HG03039 (cell line): ENCODE data around the gene KRT34.
"Not testable (repeated sequence)": the region's sequence is repeated elsewhere in the genome, so short reads cannot be mapped to it uniquely, and the experiment has no call there.

Experiments
- ATAC-seq: cut with Tn5 transposase; IDR thresholded peaks from one replicate; pipeline ENCODE4 v1.9.1; 2021; ENCODE audit warnings: mild to moderate bottlenecking, moderate library complexity; ENCODE audit not compliant: unreplicated experiment

The KRT34 gene

DNA sequence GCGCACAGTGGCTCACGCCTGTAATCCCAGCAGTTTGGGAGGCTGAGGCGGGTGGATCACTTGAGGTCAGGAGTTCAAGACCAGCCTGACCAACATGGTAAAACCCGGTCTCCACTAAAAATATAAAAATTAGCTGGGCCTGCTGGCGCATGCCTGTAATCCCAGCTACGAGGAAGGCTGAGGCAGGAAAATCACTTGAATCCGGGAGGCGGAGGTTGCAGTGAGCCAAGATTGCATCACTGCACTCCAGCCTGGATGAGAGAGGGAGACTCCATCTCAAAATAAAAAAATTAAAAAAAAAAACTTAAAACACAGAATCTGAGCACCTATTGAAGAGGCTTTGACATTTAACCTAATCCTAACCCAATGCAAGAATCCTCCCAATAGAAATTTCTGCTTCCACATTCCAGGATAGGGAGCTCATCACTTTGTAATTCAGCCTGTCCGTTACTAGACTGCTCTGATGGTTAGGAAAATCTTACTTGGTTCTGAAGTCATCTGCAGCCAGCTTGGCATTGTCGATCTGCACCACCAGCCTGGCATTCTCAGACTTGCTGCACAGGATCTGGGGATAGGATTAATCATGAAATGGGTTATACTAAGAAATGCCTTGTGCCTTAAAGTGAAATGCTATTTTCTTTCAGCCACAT lies 14.6 kb downstream of the KRT34 start:
- no peak for ATAC-seq

GRCh38 chr17:41366070-41366469 lies 16.0 kb downstream of the KRT34 start:
- no peak for ATAC-seq

GRCh38 chr17:41363881-41364280 lies 18.2 kb downstream of the KRT34 start:
- ATAC-seq, result no peak

GRCh38 chr17:41360296-41360995 lies 21.7 kb downstream of the KRT34 start:
- ATAC-seq, result no peak

DNA sequence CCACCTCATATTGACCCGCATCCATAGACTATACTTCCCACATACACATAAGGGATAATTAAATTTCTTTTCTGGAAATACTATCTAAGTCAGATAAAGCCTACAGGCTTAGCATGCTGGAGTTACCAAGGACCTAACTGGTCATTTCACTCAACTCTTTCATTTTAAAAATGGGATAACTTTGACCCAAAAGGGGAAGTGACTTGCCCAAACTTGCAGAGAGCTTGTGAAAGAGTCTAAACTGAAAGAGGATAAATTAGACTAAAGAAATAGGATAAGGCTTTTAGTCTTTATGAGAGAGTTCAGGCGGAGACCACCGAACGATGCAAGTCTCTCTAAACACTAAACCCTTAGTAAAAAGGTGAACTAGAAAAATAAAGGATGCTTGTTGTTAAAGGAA lies 27.6 kb downstream of the KRT34 start:
- no peak for ATAC-seq

DNA sequence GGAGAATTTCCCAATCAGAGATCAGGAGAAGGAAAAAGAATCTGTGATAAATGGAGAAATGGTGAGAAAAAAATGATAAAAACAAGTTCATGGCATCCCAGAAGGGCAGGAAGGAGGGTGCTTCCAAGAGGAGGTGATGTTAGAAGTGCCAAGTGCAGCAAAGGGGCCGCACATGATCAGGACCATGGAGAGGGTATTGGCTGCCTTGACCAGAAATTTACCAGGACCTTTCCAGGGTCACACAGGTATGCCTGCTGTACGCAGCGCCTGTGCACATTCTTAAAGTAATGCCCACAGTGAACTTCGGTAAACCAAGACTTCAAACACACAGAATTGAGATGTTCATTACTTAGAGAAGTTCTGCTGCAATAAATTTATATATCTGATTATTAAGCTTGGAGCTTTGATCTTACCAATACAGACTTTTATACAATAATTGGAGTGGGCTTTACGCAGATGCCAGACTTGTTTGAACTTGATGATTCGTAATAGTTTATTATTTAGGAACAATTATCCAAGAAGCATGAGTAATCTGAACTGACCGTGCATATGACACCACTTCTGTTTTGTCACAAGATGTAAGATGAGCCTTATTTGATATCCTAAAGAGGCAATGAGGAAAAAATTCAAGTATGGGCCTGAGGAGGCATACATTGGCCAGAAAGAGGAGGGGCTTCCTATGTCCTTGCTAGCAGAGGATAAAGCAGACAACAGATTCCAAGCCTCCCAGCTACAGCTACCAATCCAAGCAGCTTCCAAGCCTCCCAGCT lies 29.3 kb downstream of the KRT34 start:
- ATAC-seq, result no peak

GRCh38 chr17:41351177-41351576 lies 30.9 kb downstream of the KRT34 start:
- ATAC-seq, result no peak

- not testable (repeated sequence) for ATAC-seq
These were observed 31.7 kb downstream of the KRT34 start, which contains the start of gene KRT33A for GRCh38 chr17:41350381-41350878. Gene KRT33A, minus strand, starts transcription at chr17:41350828. Its CDS starts 61 bp downstream, at chr17:41350767.

- ATAC-seq, result no peak
These were observed 34.0 kb downstream of the KRT34 start for GRCh38 chr17:41347869-41348760.

DNA sequence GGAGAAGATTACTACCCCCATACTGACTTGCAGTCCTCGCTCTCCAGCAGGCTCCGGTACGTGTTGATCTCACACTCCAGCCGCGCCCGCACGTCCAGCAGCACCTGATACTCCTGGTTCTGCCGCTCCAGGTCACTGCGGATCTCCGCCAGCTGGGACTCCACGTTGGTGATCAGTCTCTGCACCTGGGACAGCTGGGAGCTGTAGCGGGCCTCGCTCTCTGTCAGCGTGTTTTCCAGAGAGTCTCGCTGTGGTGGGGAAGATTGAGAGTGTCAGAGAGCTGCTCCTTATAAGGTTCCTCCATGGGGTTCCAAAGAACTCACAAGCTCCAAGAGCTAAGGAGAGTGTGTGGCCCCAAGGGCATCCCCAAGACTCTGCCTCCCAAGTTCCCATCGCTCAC lies 35.7 kb downstream of the KRT34 start:
- ATAC-seq, result not testable (repeated sequence)

DNA sequence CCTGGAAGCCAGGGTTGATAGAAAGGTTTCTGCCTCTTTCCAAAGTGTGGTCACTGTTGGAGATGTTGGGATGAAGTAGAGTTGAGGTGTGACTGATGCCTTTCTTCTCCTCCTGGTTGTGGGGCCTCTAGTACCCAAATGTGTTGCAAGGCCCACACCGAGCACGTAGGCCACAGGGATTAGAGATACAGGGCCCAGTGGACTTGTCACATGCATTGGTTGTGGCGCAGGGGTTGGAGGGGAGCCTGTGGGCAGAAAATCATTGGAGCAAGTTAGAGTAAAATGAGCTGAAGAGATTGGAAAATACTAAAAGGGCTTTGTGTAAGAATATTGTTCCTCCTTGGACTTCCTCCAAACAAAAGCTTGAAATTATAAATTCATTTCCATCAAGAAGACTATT lies 36.1 kb downstream of the KRT34 start:
- ATAC-seq, result no peak

GRCh38 chr17:41343029-41343428 lies 39.1 kb downstream of the KRT34 start:
- no peak for ATAC-seq

DNA sequence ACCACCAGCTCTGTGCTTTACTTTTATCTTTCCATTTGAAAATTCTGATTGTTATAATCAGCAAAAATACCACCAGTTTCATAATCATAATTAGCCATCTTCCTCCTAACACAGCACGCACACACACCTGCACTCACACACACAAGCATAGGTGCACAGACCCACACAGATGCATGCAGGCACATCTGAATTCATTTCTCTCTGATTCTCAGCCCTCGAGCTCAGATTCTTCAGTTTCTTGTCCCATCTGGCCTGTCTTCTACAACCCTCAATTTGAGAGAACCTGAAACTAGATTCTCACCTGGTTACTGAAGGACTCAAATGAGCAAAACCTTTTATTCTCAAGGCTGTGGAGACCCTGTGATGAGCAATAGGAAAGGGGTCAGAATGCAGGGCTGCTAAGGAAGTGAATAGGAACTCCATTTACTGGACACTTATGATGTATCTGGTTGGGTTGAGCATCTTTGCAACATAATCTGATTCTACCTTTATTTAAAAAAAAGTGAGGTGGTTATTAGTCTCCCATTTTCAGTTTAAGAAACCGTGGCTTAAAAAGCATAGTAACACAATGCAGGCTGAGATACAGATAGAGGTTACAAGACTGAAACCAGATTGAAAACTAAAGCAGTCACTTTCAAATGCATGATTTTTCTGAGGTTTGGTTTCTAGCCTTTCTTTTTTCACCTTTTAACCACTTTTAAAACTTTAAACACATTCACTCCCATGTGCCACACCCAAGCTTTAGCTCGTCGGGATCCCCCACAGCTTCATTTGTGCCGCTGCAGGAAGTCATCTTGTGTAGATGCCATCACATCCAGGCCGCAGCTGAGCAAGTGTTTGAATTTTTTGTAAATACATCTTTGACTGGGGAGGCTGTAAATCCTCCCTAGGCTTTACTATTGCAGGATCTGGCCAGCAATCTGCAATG lies 40.9 kb downstream of the KRT34 start:
- ATAC-seq, result no peak

DNA sequence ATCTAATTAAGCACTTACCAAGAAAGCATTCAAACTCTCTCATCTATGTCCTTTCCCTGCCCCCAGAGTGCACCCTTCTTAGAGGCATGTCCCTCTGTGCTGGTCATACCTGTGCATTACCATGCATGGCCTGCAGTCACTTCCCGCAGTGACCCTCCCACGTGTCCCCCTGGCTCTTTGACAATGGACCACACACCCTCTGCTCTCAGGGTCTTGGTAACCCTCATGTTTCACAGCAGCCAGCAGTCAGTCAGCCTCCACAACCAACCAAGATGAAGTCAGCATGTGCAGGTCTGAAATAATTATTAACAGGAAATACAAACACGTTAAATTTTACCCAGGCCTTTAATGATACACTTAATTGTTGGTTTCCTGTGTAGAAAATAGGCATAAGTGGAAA lies 41.6 kb downstream of the KRT34 start:
- no peak for ATAC-seq

DNA sequence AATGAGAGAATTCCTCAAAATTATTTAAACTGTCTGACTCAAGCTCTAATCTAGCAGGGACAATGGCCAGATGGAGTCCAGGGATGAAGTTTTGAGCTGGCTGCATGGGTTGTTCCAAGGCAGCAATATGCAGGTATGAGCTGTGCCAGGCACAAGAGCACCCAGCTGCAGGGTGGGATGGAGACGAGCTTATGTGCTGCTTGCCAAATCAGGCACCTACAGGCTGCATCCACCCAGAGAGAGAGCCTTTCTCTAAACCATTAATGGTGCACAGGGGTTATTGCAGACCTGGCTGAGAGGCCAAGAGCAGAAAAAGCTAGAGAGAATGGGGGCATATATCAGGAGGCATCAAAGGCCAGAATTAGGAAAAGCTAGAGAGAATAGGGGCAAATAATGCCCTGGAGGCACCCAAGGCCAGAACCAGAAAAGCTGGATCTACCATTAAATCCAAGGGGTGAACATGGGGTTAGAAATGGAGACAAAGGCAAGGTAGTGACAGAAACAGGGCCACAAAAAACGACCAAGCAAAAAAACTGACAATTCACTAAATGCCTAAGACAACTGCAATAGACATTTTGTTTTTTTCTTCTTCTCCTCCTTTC lies 42.4 kb downstream of the KRT34 start:
- no peak for ATAC-seq

DNA sequence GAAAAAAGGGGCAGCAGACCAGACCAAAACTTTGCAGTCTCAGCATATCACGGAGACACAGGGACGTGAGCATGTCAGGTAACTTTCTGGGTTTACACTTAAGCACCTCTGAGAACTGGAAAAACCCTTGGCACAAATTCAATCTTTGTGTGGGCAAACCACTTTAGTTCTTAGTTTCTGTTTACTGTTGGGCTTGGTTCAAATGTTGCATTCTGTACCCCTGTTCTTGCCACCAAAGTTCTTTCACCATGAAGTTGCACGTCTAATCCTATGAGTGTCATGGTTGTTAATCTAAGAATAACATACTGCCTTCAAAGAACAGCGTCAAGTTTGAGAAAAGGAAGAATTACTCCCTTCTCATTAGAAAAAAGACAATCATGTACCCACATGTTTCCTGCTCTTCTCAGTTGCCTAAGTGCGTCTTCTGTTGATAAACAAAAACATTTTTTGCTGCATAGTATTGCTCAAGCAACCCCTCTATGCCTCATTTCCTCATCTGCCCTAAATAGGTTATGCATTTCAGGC lies 43.1 kb downstream of the KRT34 start:
- no peak for ATAC-seq

DNA sequence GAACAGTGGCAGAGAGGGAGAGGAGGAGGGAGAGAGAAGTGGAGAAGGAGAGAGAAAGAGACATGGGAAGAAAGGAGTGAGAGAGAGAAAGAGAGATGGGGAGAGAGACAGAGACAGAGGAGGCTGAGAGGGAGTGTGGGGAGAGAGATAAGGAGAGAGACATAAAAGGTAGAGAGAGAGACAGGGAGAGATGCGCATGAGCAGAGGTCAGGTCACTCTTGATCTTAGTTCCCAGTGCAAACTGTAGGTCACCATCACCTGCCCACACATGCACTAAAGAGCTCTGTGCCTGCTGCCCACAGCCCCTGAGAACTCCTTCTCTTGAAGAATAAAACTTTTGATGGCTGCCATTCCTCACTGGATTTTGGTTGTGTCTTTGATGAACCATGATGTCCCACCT lies 46.4 kb downstream of the KRT34 start:
- no peak for ATAC-seq

- ATAC-seq, result no peak
These were observed 47.5 kb downstream of the KRT34 start for GRCh38 chr17:41334385-41335305.
